Endothelial cell of umbilical vein (primary cell): ENCODE measurements around the gene BPIFB3. TPM values are rescaled to one million over a fixed set of nuclear protein-coding genes. Genes with fewer than 3 reads are reported as not detected.
"Not testable (repeated sequence)": the region's sequence is repeated elsewhere in the genome, so short reads cannot be mapped to it uniquely, and the experiment has no call there.

Source experiments
- BruUV-seq: library from RNA; stranded (reverse); fragments of 400-500 nt; replicated peaks from 2 replicates; lab custom pipeline; 2021; lab: Mats Ljungman, UMichigan
- CTCF ChIA-PET: fragments of 300-600, 350-600 bp; sonication (Branson Sonifier 250); formaldehyde crosslinking; loops from one replicate; lab custom pipeline; 2021; ENCODE audit warnings: antibody characterized with exemption, inconsistent platforms; lab: Charles Lee
- POLR2A ChIA-PET: fragments of 300-600, 350-600 bp; sonication (Branson Sonifier 250); formaldehyde crosslinking; loops from one replicate; lab custom pipeline; 2021; ENCODE audit warnings: antibody characterized with exemption, inconsistent platforms; lab: Charles Lee
- DNase-seq: peaks from one replicate; pipeline ENCODE4 v3.0.0-alpha.2; 2011; ENCODE audit warnings: low read depth, low spot score
- FAIRE-seq: peaks from 2 replicates; lab custom pipeline; 2011; peaks lifted over from hg19 to GRCh38; lab: Jason Lieb, UNC
- H2AFZ ChIP-seq: 2 replicates; pipeline ENCODE4 v1.6.0; 2012; ENCODE audit warnings: low read depth, low read length, control low read depth, inconsistent platforms
- H3K27ac ChIP-seq: 2 replicates; pipeline ENCODE4 v1.5.1; 2011; ENCODE audit warnings: low read depth, mild to moderate bottlenecking, control low read depth, low read length, moderate library complexity; ENCODE audit not compliant: insufficient read depth
- H3K27me3 ChIP-seq, 2 experiments: 2 replicates each; pipeline versions ENCODE4 v1.6.0 to v1.6.1; 2011; ENCODE audit warnings: low read length in 2 of 2, mixed read lengths in 1 of 2; ENCODE audit not compliant: control insufficient read depth in 2 of 2, insufficient read depth in 2 of 2
- H3K36me3 ChIP-seq, 2 experiments: 2 replicates in 1 of 2; 3 replicates in 1 of 2; pipeline ENCODE4 v1.5.1; 2011; ENCODE audit warnings: low read length in 2 of 2, mild to moderate bottlenecking in 1 of 2, moderate library complexity in 1 of 2; ENCODE audit not compliant: control insufficient read depth in 2 of 2, insufficient read depth in 2 of 2; ENCODE audit errors: extremely low read depth in 1 of 2
- H3K4me1 ChIP-seq: 3 replicates; pipeline ENCODE4 v1.5.1; 2011; ENCODE audit warnings: mild to moderate bottlenecking, low read length; ENCODE audit not compliant: control insufficient read depth, insufficient read depth; ENCODE audit errors: extremely low read depth
- H3K4me2 ChIP-seq: 2 replicates; pipeline ENCODE4 v1.6.1; 2011; ENCODE audit warnings: low read length, control low read depth, mixed read lengths; ENCODE audit not compliant: insufficient read depth
- H3K4me3 ChIP-seq, 3 experiments: fragments of 200-600 bp in 1 of 3; sonication (generic), shearing (Covaris generic) in 1 of 3; replicated peaks in 1 of 3; 2 replicates each; pipeline ENCODE4 v1.5.1; 2011 to 2016; ENCODE audit warnings: control low read depth in 3 of 3, low read length in 3 of 3, mild to moderate bottlenecking in 2 of 3, inconsistent platforms in 1 of 3, low read depth in 1 of 3, moderate library complexity in 1 of 3; ENCODE audit not compliant: insufficient read depth in 1 of 3
- H3K79me2 ChIP-seq: 2 replicates; pipeline ENCODE4 v1.6.0; 2012; ENCODE audit warnings: low read length, inconsistent platforms; ENCODE audit not compliant: control insufficient read depth, insufficient read depth
- H3K9ac ChIP-seq: replicated peaks from 2 replicates; pipeline ENCODE3; 2011; ENCODE audit warnings: low read length, control low read depth; ENCODE audit not compliant: insufficient read depth; ENCODE audit errors: extremely low read depth
- H3K9me1 ChIP-seq: replicated peaks from 3 replicates; pipeline ENCODE4 v1.6.0; 2011; ENCODE audit warnings: mild to moderate bottlenecking, low read length; ENCODE audit not compliant: control insufficient read depth, insufficient read depth; ENCODE audit errors: extremely low read depth
- H3K9me3 ChIP-seq: replicated peaks from 2 replicates; pipeline ENCODE4 v1.5.1; 2012; ENCODE audit warnings: low read length, inconsistent platforms; ENCODE audit not compliant: control insufficient read depth, insufficient read depth
- H4K20me1 ChIP-seq: replicated peaks from 2 replicates; pipeline ENCODE3; 2011; ENCODE audit warnings: mild to moderate bottlenecking, low read length; ENCODE audit not compliant: control insufficient read depth, insufficient read depth; ENCODE audit errors: extremely low read depth
- EZH2 ChIP-seq: IDR thresholded peaks from 2 replicates; pipeline ENCODE4 v1.6.1; 2012; ENCODE audit warnings: borderline replicate concordance, low read depth, mild to moderate bottlenecking, moderate library complexity, low read length, inconsistent platforms; ENCODE audit not compliant: severe bottlenecking
- GATA2 ChIP-seq: IDR thresholded peaks from 2 replicates; pipeline ENCODE4 v1.7.0; 2011; ENCODE audit warnings: low read depth, mild to moderate bottlenecking, moderate library complexity, mixed read lengths, low read length; ENCODE audit not compliant: insufficient read length, insufficient read depth
- POLR2AphosphoS5 ChIP-seq: IDR thresholded peaks from 2 replicates; pipeline ENCODE4 v1.6.1; 2012; ENCODE audit warnings: low read depth, mild to moderate bottlenecking, control low read depth, low read length, moderate library complexity; ENCODE audit not compliant: insufficient read depth
- dilution Hi-C: fragments of 300-500 bp; cut with MboI; formaldehyde crosslinking; loops from one replicate; pipeline ENCODE4 v1.15.0; 2019; ENCODE audit warnings: low sequenced_read_pairs; ENCODE audit not compliant: extremely low pct_ligation_motif_present
- intact Hi-C: fragments of 100-400 bp; cut with micrococcal nuclease; formaldehyde crosslinking; loops from one replicate; pipeline ENCODE4 v1.10.0; 2022
- polyA plus RNA-seq, 4 experiments: library from polyadenylated mRNA; depleted of rRNA in 3 of 4; stranded (reverse) in 3 of 4; unstranded in 1 of 4; fragments of >200 nt; gene quantifications; 2 replicates each; pipeline versions ENCODE4 v1.2.1 to v1.2.3, GENCODE V29; 2011 to 2012; ENCODE audit warnings: missing spikeins in 1 of 4
- total RNA-seq: library from RNA; stranded (reverse); gene quantifications from 2 replicates; pipeline ENCODE4 v1.2.3, GENCODE V29; 2021

Gene BPIFB3
- total and polyA plus RNA-seq, 2 donors (not counting 3 experiments of a cell fraction or from before 2014, with no cell fraction given), result not detected

DNA sequence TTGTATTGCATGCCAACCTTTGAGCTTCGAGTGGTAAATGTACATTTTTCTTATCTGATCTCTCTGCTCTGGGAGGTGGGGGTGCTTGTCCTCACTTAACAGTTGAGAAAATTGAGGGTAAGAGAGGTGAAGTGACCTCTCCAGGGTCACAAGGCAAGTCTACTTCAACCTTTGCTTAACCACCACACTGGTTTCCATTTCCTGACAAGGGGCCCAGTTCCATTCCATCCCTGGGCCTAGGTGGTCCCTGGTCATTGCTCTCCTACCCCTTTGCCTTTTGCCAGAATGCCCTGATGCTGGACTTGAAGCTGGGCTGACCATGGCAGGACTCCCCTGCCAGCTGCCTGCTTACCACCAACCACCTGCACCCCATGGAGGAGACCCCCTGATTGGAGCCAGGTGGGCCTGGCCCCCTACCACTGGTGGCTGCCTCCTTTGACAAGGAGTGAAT is 9.9 kb upstream of the BPIFB3 start:
- Histone ChIP-seq H3K9ac (no peak overlapping the region), H2AFZ (no peak overlapping the region), H3K9me1 (no peaks in the 10 kb centered on the region), H3K4me1 (no peaks in the 10 kb centered on the region), H3K4me2 (no peak overlapping the region), H3K27me3 (no peaks in the 10 kb centered on the region), H3K9me3 (no peaks in the 10 kb centered on the region), H4K20me1 (no peaks in the 10 kb centered on the region), H3K36me3 (no peaks in the 10 kb centered on the region), H3K27ac (no peak overlapping the region), H3K79me2 (no peaks in the 10 kb centered on the region), H3K4me3 (no peak overlapping the region)
- no peak for TF ChIP-seq EZH2
- TF ChIP-seq POLR2AphosphoS5, result no peak
- TF ChIP-seq GATA2, result no peak
- POLR2A ChIA-PET, result no interaction called here
- intact Hi-C loops (no loop called here), dilution Hi-C loops (no loop called here)
- no TSS peak for BruUV-seq
- FAIRE-seq (no peak), DNase-seq (no peak)
- CTCF ChIA-PET, result no interaction called here

DNA sequence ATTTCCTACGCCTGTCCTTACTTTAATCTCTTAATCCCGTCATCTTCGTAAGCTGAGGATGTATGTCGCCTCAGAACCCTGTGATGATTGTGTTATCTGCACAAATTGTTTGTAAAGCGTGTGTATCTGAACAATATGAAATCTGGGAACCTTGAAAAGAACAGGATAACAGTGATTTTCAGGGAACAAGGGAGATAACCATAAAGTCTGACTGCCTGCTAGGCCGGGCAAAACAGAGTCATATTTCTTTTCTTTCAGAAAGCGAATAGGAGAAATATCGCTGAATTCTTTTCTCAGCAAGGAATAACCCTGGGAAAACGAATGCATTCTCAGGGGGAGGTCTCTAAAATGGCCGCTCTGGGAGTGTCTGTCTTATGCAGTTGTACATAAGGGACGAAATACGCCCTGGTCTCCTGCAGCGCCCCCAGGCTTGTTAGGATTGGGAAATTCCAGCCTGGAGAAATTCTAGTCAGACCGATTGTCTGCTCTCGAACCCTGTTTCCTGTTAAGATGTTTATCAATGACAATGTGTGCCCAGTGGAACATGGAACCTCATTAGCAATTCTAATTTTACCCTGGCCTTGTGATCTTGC is 8.5 kb upstream of the BPIFB3 start:
- H3K9ac ChIP-seq, intact Hi-C loops, H3K79me2 ChIP-seq, H3K36me3 ChIP-seq, H2AFZ ChIP-seq, H4K20me1 ChIP-seq, DNase-seq, H3K4me2 ChIP-seq, POLR2A ChIA-PET, H3K4me1 ChIP-seq, CTCF ChIA-PET, H3K9me3 ChIP-seq, H3K4me3 ChIP-seq, FAIRE-seq, H3K9me1 ChIP-seq, H3K27me3 ChIP-seq, BruUV-seq, H3K27ac ChIP-seq, dilution Hi-C loops: not testable (repeated sequence)
